COLO829 (cell line): ENCODE data around the gene SPACA9.
A peak's percentile ranks its signal among the peaks of the same experiment; 100 is the strongest.

Experiments
- DNase-seq: peaks from one replicate; pipeline ENCODE4 v3.0.0; 2012; ENCODE audit warnings: low spot score

The SPACA9 gene

DNA sequence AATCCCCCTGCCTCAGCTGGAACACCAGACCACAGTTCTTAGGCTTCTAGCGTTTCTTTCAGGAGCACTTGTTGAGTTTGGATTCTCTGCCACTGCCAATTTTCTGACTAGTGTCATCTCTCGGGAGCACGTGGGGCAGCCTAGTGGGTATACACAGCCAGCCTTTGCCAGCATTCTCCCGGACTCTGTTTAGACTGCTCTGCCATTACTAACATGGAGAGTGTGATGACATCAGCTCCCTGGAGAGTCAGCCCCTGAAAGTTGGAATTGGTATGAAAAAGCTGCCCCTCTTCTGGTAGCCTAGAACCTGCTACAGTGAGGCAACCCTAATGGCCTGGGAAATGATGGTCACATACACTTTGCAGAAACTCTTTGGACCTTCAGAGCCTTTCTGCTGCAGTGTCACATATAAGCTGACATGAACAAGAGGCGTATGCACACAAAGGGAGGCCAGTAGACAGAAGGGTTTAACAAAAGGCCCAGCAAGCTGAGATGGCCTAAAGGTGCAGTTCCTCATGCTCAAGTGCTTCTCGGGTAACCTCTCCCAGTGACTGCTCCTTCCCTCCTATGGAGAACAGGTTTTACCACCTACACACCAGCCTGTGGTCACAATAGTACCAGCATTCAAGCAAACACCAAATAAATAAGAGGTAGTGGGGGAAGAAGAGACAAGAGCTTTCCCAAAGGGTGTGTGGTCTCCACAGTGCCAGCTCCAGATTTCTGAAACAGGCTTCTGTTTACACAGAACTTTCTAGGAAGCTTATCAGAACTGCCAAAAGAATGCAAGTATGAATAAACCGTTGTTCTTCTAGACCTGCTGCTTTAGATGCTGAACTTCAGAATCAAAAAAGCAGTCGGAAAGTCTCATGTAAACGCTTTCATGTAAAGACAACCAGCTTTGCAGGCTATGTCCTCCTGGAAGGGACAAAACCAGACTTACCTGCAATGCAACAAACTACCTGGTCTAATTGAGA lies 16.5 kb downstream of the SPACA9 start:
- peak; percentile 51 for DNase-seq

DNA sequence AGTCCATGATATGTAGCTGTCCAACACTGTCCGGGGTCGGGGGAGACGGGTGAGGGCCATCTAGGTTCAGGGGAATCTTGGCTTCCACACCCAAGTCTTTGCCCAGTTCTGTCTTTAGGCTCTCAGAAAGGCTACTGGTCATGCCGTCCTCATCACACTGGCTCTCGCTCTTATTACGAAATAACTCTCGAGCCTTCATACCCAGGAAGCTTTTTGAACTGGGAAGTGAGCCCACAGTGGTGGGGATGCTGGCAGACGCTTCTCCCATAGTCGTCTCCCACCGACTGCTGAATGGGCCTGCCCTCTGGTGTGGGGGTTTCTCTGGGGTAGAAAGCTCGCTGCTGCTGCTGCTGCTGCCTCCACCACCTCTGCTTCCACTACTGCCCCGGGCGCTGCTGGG lies 17.6 kb downstream of the SPACA9 start:
- no peak for DNase-seq

DNA sequence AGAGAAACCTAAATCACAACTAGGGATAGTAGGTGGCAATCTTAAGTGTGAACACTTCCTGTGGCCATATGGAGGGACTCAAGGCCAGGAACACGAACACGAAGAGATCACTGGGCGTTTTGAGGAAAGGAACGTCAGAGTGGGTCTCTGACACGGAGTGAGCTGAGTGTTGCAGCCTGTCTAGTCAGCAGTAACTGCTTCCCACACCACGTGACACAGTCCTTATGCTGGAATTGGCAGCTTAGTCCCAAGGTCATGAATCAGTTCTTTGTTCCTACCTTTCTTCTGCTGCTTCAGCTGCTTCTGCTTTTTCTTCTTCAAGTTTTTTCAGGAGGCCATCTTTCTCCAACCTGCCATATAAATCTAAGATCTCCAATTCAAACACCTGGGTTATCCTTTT lies 18.2 kb downstream of the SPACA9 start:
- DNase-seq, result peak; percentile 99

DNA sequence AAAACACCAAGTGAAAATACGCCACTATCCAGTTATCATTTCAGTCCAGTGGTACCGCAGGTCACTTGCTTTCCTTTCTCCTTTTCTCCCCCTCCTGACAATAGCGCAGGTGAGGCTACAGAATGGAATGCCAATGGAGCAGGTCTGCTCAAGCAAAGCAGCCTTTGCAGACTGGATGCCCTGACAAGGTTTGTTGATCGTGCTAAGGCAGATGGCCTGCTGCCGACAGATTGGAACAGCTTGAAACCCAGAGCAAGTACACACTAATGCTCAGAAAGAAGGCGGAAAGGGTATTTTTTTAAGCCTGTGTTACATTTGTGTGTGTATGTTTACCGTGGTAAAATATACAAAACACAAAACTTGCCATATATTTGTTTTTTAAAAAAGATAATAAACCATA lies 19.4 kb downstream of the SPACA9 start:
- no peak for DNase-seq

DNA sequence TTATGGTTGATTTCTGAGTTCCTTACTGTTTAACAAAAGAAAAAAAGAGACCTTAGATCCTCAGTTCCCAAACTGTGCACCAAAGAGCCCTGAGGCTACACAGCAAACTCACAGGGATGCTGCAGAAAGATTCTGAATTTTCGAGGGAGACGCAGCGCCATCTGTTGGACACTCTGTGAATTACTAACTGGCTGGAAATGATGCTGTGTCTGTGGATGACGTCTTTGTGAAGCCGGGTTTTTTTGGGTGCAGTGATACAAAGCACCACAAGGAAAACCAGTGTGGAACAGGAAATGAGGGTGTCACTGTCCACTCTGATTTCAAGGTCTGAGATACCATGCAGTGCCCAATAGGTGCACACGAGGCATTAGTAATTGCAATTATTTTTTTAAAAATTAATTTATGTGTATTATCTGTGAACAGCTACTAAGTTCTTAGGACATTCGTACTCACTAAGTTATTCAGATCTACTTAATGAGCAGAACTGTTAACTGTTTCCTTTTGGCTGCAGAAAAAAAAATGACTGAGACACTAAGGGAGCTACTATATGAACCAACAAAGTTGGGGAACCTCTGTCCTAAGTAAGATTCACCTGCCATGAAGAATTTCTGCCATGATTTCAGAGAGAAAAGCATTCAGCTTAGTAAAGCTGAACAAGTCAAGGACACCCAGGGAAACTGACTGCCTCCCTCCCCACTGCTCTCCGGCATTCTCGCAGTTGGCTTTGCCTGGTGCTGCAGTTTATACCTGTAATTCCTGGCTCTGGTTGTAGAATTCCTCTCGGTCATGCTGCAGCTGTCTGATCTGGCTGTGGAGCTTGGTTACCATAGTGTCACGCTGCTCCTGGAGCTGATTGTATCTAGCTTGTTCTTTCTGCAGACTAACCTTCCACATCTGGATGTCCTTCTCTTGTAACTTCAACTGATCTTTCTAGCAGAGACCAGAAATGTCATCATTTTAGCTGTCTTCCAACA lies 23.4 kb downstream of the SPACA9 start:
- peak; percentile 95 for DNase-seq

DNA sequence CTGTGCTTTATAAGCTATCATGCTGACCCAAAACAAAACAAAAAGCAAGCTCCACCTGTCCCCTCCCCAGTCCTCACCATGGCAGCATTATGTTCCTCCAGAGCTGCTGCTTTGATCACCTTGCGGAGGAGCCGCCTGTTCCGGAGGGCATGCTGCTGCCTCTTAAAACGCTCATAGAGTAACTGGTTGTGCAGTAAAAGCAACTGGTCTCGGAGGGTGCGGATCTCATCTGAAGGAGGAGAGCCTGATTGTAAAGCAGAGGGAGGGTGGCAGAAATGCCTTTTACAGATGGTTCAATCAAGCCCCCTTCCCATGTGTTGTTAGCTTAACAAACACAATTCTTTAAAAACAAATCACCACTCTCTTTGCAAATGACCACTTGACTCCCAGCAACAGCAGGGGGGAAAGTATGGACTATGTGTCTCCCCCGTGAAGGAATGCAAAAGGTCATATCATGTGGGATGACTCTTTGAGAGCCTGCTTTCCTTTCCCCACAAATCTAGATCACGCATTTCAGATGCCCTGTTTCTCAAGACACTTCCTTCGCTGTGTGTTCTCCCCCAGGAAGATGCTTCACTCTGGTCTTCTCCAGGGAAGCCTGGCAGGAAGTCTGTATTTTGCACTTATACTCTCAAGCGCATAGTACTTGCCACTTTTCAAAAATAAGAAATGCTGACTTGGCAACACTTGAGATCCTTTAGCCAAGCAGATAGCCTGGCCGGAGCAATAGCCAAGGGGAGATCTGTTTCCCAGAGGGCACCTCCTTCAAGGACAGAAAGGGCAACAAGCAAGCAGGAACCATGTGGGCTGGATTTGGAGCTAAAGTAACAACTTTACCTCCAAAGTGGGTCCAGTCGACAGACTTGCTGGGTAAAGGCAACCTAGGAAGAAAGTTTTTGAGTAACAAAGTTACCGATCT lies 25.1 kb downstream of the SPACA9 start:
- no peak for DNase-seq

DNA sequence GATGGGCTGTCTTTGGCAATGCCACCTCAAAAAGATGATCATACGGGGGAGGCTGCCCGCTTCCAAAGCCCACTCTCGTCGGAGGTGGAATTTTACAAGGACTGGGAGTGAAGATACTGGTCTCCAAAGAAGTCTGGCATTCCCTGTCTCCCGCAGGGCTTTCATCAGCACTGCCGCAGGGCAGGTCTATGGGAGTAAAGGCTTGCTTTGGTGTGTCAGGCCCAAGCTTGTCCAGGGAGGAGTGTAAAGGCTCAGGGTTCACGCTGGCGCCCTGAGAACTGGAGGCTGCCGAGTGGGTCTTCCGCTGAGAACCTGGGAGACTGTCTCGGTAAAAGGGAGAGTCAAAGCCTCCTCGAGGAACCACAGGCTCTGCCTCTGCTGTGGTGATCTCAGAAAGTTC lies 27.0 kb downstream of the SPACA9 start:
- DNase-seq, result no peak

DNA sequence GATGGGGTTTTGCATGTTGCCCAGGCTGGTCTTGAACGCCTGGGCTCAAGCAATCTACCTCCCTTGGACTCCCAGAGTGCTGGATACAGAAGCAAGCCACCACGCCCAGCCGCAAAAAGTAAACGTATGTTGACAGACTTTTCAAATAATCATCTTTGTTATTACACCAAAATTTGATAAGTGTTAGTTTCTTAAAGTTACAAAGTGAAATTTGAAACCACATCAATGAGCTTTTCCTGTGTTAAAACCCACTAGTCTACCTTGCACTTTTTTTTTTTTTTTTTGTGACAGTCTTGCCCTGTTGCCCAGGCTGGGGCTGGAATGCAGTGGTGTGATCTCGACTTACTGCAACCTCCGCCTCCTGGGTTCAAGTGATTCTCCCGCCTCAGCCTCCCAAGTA lies 29.9 kb downstream of the SPACA9 start:
- DNase-seq, result no peak

DNA sequence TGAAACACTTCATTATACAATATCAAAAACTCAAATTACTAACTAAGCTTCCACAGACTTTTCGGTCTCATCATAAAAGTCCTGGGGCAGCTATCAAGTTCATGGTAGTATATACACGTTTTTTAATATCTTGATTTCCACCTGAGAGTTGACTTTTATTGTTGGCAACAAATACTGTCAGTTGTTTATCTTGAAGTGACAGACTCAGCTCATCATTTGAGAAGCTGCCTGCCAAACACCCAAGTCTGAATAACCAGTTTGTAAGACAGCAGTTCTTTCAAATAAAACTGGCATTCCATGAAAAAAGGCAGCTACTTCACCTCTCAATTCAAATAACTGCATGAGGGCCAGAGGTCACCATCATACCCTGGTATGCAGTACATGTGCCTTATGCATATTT lies 30.6 kb downstream of the SPACA9 start:
- DNase-seq, result no peak

DNA sequence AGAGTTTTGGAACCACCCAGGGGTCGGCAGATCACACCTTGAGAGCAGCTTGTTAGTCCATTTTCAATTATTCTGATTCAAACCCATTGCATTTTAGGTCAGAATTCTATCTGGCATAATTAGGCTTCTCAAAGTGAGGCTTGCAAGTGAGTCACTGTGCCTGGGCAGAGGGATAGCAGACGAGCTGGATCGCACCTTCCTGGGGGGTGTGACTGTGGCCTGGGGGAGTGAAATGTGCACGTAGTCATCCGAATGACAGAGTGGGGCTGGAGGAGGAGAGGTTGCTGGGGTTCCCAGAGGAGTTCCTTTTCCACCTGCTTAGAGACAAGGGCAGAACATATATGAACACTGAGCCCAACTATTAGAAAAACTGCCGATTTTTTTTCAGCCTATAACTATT lies 31.7 kb downstream of the SPACA9 start:
- DNase-seq, result no peak

DNA sequence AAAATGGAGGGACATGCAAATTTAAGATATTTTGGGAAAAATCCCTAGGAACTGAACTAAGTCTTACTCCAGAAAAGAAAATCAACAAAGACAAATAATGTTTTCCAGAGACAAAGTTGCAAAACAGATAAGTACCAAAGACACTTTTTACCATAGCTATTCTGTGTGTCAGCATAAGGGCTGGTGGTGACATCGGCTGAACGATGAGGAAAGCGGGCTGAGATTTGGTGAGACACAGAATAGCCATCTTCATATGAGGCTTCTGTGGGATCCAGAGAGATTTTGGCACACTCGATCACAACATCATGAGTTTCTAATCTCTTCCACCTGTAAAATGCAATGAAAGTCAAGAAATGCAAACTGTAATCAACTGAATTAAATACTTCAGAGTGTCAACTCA lies 33.4 kb downstream of the SPACA9 start:
- no peak for DNase-seq

DNA sequence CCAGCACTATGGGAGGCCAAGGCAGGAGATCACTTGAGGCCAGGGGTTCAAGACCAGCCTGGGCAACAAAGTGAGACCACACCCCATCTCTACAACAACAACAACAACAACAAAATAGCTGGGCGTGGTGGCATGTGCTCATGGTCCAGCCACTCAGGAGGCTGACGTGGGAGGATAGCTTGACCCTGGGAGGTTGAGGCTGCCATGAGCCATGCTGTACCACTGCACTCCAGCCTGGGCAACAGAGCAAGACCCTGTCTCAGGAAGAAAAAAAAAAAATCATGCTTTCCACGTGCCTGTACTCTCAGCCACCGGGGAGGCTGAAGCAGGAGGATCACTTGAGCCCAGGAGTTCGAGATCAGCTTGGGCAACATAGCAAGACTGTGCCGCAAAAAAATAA lies 36.2 kb downstream of the SPACA9 start:
- DNase-seq, result no peak

DNA sequence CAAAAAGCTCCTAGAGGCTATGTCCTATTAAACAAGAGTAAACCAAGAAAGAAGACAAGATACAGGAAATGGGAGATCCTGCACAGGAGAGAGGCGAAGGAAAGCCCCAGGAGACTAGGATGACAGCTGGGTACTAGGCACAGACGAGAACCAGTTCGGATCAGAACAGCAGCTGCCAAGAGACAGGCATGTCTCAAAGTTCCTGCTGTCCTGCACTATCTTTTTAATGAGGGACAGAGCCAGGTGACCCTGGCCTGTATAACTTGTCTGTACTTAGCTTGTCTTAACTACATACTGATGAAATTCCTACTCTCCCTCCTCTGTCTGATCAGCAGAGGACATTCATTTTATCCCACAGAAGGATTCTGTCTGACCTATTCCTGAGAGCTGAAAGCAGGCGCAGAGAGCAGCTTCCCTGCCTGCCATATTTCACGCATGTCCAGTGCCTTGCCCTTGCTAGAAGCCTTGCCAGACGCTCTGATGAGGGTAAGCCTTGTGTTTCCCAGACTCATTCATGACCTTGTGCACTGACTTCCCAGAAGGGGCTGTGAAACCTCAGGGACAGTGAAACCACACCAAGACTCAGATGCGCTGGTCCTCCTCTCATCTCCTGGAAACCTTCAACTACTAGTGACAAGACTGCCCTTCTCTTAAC lies 41.0 kb downstream of the SPACA9 start:
- DNase-seq, result no peak

DNA sequence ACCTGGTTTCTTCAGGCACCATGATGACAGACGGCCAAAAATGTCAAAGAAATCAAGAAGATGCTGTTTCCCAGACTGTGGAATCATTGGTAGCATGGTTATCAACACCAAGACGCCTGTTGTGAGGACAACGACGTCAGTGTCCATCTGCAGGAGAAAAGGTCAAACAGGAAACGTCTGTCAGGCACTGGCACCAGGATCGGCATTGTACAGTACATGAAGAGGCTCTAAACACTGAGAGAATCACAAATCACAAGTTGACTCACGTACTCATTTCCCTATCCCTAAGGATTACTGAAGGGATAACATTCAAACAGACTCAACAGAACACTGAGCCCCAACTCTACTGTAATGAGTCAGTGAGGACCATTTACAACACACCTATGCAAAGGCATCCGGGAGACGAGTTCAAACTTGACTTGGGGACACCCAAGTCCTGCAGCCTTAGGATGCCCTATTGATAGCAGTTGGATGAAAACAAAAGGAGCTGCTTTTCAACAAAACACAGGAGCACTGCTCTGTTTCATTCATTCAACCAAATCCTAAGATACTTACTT lies 44.7 kb downstream of the SPACA9 start:
- no peak for DNase-seq

DNA sequence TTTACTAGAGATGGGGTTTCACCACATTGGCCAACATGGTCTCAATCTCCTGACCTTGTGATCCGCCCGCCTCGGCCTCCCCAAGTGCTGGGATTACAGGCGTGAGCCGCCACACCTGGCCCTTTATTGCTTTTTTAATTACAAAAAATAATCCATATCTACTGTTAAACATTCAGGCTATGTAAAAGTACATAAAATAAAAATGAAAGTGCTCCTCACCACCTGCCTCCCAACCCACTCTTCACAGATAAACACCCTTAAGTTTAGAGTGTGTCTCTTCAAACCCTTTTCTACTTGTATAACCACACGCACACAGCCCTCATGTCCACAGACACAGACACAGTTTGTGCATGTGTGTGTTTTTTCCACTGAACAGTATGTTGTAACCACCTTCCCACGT lies 49.0 kb downstream of the SPACA9 start:
- DNase-seq, result no peak

DNA sequence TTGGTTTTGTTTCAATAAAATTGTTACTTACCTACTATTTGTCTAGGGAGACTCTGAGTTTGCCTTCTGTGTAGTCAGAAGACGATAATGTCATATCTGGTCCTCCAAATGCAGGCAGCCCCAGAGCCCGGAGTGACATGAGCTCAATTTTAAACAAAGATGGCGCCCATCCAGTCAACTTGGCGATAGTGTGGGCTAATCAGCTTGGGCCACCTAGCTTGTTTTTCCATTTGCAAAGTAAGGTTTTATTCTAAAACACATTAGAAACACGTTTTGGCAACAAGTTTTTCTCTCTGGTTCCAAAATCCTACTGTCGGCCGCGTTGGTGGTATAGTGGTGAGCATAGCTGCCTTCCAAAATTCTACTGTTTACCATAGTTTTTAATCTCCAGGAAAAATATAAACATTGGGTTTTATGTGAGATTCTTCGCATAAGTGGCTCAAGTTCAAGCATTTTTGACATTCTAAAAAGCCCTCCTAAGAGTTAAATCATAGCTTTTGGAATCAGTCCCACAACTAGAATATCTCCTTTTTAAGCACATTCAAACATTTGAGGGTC lies 52.6 kb downstream of the SPACA9 start:
- no peak for DNase-seq

DNA sequence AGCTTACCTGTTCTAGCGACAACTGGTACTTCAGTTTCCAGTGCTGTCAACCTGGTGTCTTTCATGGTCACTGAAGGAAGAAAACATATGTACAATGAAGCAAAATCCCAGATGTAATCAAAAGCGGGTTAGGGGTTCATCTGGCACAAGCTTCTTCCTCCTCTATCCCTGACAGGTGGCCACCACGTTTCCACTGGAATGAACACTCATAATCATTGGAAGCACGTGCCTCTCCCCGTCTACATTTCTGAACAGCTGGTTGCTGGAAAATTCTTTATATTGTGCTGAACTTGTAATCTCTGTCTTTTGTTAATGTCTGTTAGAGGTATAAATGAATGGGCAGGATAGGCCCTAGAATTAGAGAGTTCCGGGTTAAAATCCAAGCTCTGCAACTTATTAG lies 56.3 kb downstream of the SPACA9 start:
- no peak for DNase-seq

DNA sequence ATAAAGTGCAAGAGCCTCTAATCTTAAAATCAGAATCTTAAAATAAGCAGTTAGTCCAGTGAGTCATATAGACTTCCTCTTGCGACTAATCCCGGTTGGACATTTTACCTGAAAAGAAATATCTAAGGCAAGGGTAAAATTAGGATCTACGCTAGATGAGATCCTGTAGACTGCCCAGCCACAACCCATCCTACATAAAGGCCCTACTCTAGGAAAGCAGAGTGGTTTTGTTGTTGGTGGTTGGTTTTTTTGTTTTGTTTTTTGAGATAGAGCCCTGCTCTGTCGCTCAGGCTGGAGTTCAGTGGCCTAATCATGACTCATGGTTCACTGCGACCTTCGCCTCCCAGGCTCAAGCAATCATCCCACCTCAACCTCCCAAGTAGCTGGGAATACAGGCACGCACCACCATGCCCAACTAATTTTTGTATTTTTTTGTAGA lies 58.8 kb downstream of the SPACA9 start:
- DNase-seq, result no peak

DNA sequence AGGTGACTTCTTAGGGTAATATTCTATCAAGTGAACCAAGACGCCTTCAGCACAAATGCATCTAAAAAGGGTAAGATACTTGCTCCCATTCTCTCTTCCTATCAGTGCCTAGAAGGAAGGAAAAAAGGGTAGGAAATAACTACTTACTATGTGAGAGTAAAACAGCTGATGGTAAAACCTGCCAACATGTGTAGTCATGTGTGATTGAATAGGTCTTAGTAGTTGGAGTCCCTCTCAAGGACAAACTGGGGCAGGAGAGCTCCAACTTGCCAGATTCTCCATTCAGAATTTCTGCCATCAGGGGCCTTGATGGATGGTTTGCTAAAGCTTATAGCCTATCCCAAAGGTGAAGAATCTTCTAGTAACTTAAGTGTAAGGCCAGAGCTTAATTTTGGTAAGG lies 60.5 kb downstream of the SPACA9 start:
- no peak for DNase-seq
